Endothelial cell (in vitro differentiated cells): Measurements from ENCODE around the gene CAD. TPM values are rescaled to one million over a fixed set of nuclear protein-coding genes. Genes with fewer than 3 reads are reported as not detected.

Experiments used
- DNase-seq: peaks from one replicate; pipeline ENCODE4 v3.0.0; 2021; ENCODE audit warnings: low spot score
- H3K27ac Mint-ChIP-seq: one replicate; pipeline ENCODE4 v1.8.0; 2021; ENCODE audit warnings: mixed read lengths, inconsistent platforms; ENCODE audit not compliant: unreplicated experiment
- H3K27me3 Mint-ChIP-seq: one replicate; pipeline ENCODE4 v1.8.0; 2021; ENCODE audit warnings: mild to moderate bottlenecking, moderate library complexity, mixed read lengths, inconsistent platforms; ENCODE audit not compliant: unreplicated experiment
- H3K36me3 Mint-ChIP-seq: one replicate; pipeline ENCODE4 v1.8.0; 2021; ENCODE audit warnings: mild to moderate bottlenecking, low read depth, mixed read lengths, inconsistent platforms; ENCODE audit not compliant: unreplicated experiment
- H3K4me1 Mint-ChIP-seq: one replicate; pipeline ENCODE4 v1.8.0; 2021; ENCODE audit warnings: mild to moderate bottlenecking, mixed read lengths, inconsistent platforms; ENCODE audit not compliant: unreplicated experiment
- H3K4me3 Mint-ChIP-seq: one replicate; pipeline ENCODE4 v1.8.0; 2021; ENCODE audit warnings: mild to moderate bottlenecking, mixed read lengths, inconsistent platforms; ENCODE audit not compliant: unreplicated experiment
- H3K9me3 Mint-ChIP-seq: one replicate; pipeline ENCODE4 v1.8.0; 2021; ENCODE audit warnings: mixed read lengths, inconsistent platforms; ENCODE audit not compliant: unreplicated experiment
- CTCF ChIP-seq: fragments of 200-600 bp; sonication (generic); IDR thresholded peaks from one replicate; pipeline ENCODE4 v1.5.0; 2021; ENCODE audit warnings: antibody characterized with exemption; ENCODE audit not compliant: unreplicated experiment
- total RNA-seq: library from RNA; stranded (reverse); fragmentation: NEBNext Ultra II Directional; extraction: Animal tissue kit (Norgen Biotek cat#: 25700); gene quantifications from one replicate; pipeline ENCODE4 v1.2.1, GENCODE V29; 2021; ENCODE audit not compliant: unreplicated experiment

The CAD gene
- total RNA-seq, 1 donor from 2014 or later: 49.4 TPM

- no peak overlapping the region for H3K27ac Mint-ChIP-seq
- H3K4me1 Mint-ChIP-seq: no peaks in the 10 kb centered on the region
- peaks cover 11% of the 10 kb centered on the region for H3K36me3 Mint-ChIP-seq
- no peak for DNase-seq
- no peak overlapping the region for H3K4me3 Mint-ChIP-seq
- TF ChIP-seq CTCF: no peak
- H3K9me3 Mint-ChIP-seq: no peaks in the 10 kb centered on the region
- peaks cover 13% of the 10 kb centered on the region for H3K27me3 Mint-ChIP-seq
These were observed 34.6 kb downstream of the CAD start for GRCh38 chr2:27251766-27252165.

GRCh38 chr2:27255187-27255586, 38.0 kb downstream of the CAD start:
- no peak for TF ChIP-seq CTCF
- Mint-ChIP-seq H3K4me3 (no peak overlapping the region), H3K27ac (no peak overlapping the region), H3K36me3 (peaks cover 7% of the 10 kb centered on the region), H3K9me3 (no peaks in the 10 kb centered on the region), H3K4me1 (no peaks in the 10 kb centered on the region), H3K27me3 (peaks cover 8% of the 10 kb centered on the region)
- DNase-seq: no peak

- Mint-ChIP-seq H3K36me3 (peaks cover 8% of the 10 kb centered on the region), H3K4me1 (peaks cover under 1% of the 10 kb centered on the region), H3K27me3 (peaks cover 11% of the 10 kb centered on the region), H3K27ac (no peak overlapping the region), H3K9me3 (no peaks in the 10 kb centered on the region), H3K4me3 (peak overlapping the region; percentile 44)
- DNase-seq: no peak
- no peak for TF ChIP-seq CTCF
These were observed 38.5 kb downstream of the CAD start for GRCh38 chr2:27255660-27256059.

- H3K36me3 Mint-ChIP-seq: peaks cover 14% of the 10 kb centered on the region
- peaks cover 10% of the 10 kb centered on the region for H3K4me1 Mint-ChIP-seq
- H3K27ac Mint-ChIP-seq: no peak overlapping the region
- no peak for TF ChIP-seq CTCF
- no peaks in the 10 kb centered on the region for H3K9me3 Mint-ChIP-seq
- DNase-seq: no peak
- no peak overlapping the region for H3K4me3 Mint-ChIP-seq
- peaks cover 20% of the 10 kb centered on the region for H3K27me3 Mint-ChIP-seq
These were observed 39.8 kb downstream of the CAD start for GRCh38 chr2:27256855-27257454.

GRCh38 chr2:27258051-27258450, 40.9 kb downstream of the CAD start:
- TF ChIP-seq CTCF: no peak
- H3K36me3 Mint-ChIP-seq: peaks cover 12% of the 10 kb centered on the region
- H3K9me3 Mint-ChIP-seq: no peaks in the 10 kb centered on the region
- H3K4me1 Mint-ChIP-seq: peaks cover 10% of the 10 kb centered on the region
- no peak for DNase-seq
- peaks cover 20% of the 10 kb centered on the region for H3K27me3 Mint-ChIP-seq
- H3K27ac Mint-ChIP-seq: no peak overlapping the region
- H3K4me3 Mint-ChIP-seq: no peak overlapping the region
